ENCODE measurements around the gene CNFN.

GRCh38 chr19:42376177-42376555 lies 13.9 kb downstream of the CNFN start:
- TF ChIP-seq, protein P1, sequence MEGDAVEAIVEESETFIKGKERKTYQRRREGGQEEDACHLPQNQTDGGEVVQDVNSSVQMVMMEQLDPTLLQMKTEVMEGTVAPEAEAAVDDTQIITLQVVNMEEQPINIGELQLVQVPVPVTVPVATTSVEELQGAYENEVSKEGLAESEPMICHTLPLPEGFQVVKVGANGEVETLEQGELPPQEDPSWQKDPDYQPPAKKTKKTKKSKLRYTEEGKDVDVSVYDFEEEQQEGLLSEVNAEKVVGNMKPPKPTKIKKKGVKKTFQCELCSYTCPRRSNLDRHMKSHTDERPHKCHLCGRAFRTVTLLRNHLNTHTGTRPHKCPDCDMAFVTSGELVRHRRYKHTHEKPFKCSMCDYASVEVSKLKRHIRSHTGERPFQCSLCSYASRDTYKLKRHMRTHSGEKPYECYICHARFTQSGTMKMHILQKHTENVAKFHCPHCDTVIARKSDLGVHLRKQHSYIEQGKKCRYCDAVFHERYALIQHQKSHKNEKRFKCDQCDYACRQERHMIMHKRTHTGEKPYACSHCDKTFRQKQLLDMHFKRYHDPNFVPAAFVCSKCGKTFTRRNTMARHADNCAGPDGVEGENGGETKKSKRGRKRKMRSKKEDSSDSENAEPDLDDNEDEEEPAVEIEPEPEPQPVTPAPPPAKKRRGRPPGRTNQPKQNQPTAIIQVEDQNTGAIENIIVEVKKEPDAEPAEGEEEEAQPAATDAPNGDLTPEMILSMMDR (IDR thresholded peaks at IDR 0.05; ENCODE audit: low read depth, low read length, poor library complexity, severe bottlenecking): no peak
- TF ChIP-seq EZH2phosphoT487 (IDR thresholded peaks at IDR 0.05; ENCODE audit: borderline replicate concordance, low read length): no peak
